ENCODE data around the gene GSC.
"Not testable (repeated sequence)": the region's sequence is repeated elsewhere in the genome, so short reads cannot be mapped to it uniquely, and the experiment has no call there.

Gene GSC

DNA sequence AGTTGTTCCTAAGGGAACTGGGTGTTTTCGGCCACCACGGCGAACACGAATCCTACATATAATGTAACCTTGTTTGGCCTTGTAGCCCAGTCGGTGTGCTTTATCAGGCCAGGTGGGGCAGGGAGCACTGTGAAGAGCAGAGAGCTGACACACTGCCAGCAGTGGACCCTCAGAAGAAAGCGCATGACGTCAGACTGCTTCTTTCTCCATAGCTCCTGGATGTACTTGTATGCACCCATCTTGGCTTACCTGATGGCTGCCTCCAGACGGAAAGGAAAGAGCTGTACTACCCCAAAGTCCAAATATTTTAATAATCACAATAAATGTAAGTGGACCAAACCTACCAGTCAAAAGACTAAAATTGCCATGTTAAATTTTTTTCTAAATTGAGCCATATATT lies 31.3 kb upstream of the GSC start:
- H3K4ac ChIP-seq (ENCODE audit: low read depth, low read length): no peak overlapping the region

DNA sequence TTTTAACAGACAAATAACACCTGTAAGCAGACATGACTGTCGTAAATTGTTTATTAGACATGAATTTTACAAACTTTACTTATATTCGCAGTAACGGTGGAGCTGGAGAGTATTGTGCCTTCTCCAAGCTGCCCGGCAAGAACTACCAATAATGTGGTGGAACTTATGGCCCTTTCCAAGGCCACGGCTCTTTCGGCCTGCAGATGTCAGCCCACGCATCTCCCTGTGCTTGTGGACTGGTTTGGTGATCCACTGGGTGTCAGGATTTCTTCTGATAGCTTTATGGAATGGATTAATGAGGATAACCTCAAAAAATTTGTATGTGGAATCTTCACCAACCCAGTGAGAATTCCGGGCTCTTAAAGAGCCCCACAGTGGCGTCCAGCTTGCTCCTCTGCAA lies 30.9 kb upstream of the GSC start:
- H3K36me3 ChIP-seq (ENCODE audit: control insufficient read depth in 1 of 2, insufficient read depth in 2 of 2, low read length in 2 of 2): not testable (repeated sequence)
- WGBS (ENCODE audit: extremely low coverage, insufficient coverage, insufficient read length): no CpG with 5 or more reads among the region's 9 CpGs

More for the DNA sequence above, 31.3 kb upstream of the GSC start:
- Histone ChIP-seq H3K23ac (ENCODE audit: low read length) (no peak overlapping the region), H2AK5ac (ENCODE audit: low read length) (no peak overlapping the region), H3K14ac (ENCODE audit: low read length) (no peak overlapping the region), H3K4me3 (ENCODE audit: low read depth, low read length) (no peak overlapping the region), H4K8ac (ENCODE audit: low read depth, low read length) (no peak overlapping the region), H2BK120ac (ENCODE audit: insufficient read depth, low read length, poor library complexity) (no peak overlapping the region), H3K9ac (ENCODE audit: low read length) (no peak overlapping the region), H2BK12ac (ENCODE audit: low read length) (no peak overlapping the region), H3K9me3 (ENCODE audit: insufficient read depth, low read depth, low read length) (no peaks in the 10 kb centered on the region), H2BK5ac (ENCODE audit: low read depth, low read length, poor library complexity) (no peak overlapping the region), H4K91ac (ENCODE audit: low read depth, low read length) (no peak overlapping the region), H3K27ac (ENCODE audit: low read depth, low read length) (no peak overlapping the region), H3K18ac (ENCODE audit: low read length) (no peak overlapping the region), H3K27me3 (ENCODE audit: insufficient read depth, low read length) (no peaks in the 10 kb centered on the region), H3K79me2 (ENCODE audit: control insufficient read depth, insufficient read depth, low read length, poor library complexity) (no peaks in the 10 kb centered on the region), H3K36me3 (ENCODE audit: control insufficient read depth in 1 of 2, insufficient read depth in 2 of 2, low read length in 2 of 2) (no peaks in the 10 kb centered on the region), H3K79me1 (ENCODE audit: low read length) (no peaks in the 10 kb centered on the region), H4K12ac (ENCODE audit: low read depth, low read length) (no peak overlapping the region), H2AFZ (ENCODE audit: insufficient read depth, low read length, poor library complexity) (no peak overlapping the region), H3K4me1 (ENCODE audit: control insufficient read depth in 1 of 2, insufficient read depth in 2 of 2, low read length in 2 of 2) (no peaks in the 10 kb centered on the region), H3K4me2 (ENCODE audit: low read length) (no peak overlapping the region)
- no CpG with 5 or more reads among the region's 8 CpGs for WGBS (ENCODE audit: extremely low coverage, insufficient coverage, insufficient read length)
- DNase-seq: no peak

DNA sequence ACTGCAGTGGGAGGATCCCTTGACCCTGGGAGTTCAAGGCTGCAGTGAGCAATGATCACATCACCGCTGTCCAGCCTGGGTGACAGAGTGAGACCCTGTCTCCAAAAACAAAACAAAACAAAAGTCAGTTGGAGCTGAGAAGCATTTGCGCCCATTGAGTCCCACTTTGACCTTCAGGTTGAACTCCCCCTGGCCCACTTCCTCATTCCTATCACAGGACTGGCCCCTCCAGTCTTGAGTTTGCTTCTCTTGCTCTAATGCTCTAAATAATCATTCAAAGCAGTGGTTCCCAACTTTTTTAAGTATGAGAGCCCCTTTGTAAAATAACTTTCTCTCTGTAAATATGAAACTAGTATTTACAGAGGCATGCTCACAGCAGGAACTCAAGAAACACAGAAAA lies 28.0 kb upstream of the GSC start:
- Histone ChIP-seq H3K9ac (ENCODE audit: low read length) (no peak overlapping the region), H3K23ac (ENCODE audit: low read length) (no peak overlapping the region), H3K79me2 (ENCODE audit: control insufficient read depth, insufficient read depth, low read length, poor library complexity) (no peaks in the 10 kb centered on the region), H3K9me3 (ENCODE audit: insufficient read depth, low read depth, low read length) (no peaks in the 10 kb centered on the region), H2BK120ac (ENCODE audit: insufficient read depth, low read length, poor library complexity) (no peak overlapping the region), H3K36me3 (ENCODE audit: control insufficient read depth in 1 of 2, insufficient read depth in 2 of 2, low read length in 2 of 2) (no peaks in the 10 kb centered on the region), H2BK5ac (ENCODE audit: low read depth, low read length, poor library complexity) (no peak overlapping the region), H3K4me3 (ENCODE audit: low read depth, low read length) (no peak overlapping the region), H4K12ac (ENCODE audit: low read depth, low read length) (no peak overlapping the region), H3K18ac (ENCODE audit: low read length) (no peak overlapping the region), H4K91ac (ENCODE audit: low read depth, low read length) (no peak overlapping the region), H3K79me1 (ENCODE audit: low read length) (no peaks in the 10 kb centered on the region), H3K4me2 (ENCODE audit: low read length) (no peak overlapping the region), H3K27ac (ENCODE audit: low read depth, low read length) (no peak overlapping the region), H2AK5ac (ENCODE audit: low read length) (no peak overlapping the region), H2BK12ac (ENCODE audit: low read length) (no peak overlapping the region), H4K8ac (ENCODE audit: low read depth, low read length) (no peak overlapping the region), H3K27me3 (ENCODE audit: insufficient read depth, low read length) (no peaks in the 10 kb centered on the region), H3K4ac (ENCODE audit: low read depth, low read length) (no peak overlapping the region), H3K4me1 (ENCODE audit: control insufficient read depth in 1 of 2, insufficient read depth in 2 of 2, low read length in 2 of 2) (no peaks in the 10 kb centered on the region), H2AFZ (ENCODE audit: insufficient read depth, low read length, poor library complexity) (no peak overlapping the region), H3K14ac (ENCODE audit: low read length) (no peak overlapping the region)
- no peak for DNase-seq
- no CpG with 5 or more reads among the region's 2 CpGs for WGBS (ENCODE audit: extremely low coverage, insufficient coverage, insufficient read length)

More for the DNA sequence above, 30.9 kb upstream of the GSC start:
- not testable (repeated sequence) for H2BK120ac ChIP-seq (ENCODE audit: insufficient read depth, low read length, poor library complexity); H3K9me3 ChIP-seq (ENCODE audit: insufficient read depth, low read depth, low read length); H4K8ac ChIP-seq (ENCODE audit: low read depth, low read length); H2AFZ ChIP-seq (ENCODE audit: insufficient read depth, low read length, poor library complexity); H3K79me1 ChIP-seq (ENCODE audit: low read length); H2AK5ac ChIP-seq (ENCODE audit: low read length); H2BK12ac ChIP-seq (ENCODE audit: low read length); H3K9ac ChIP-seq (ENCODE audit: low read length); H3K4me1 ChIP-seq (ENCODE audit: control insufficient read depth in 1 of 2, insufficient read depth in 2 of 2, low read length in 2 of 2); H3K23ac ChIP-seq (ENCODE audit: low read length); H3K18ac ChIP-seq (ENCODE audit: low read length); H4K91ac ChIP-seq (ENCODE audit: low read depth, low read length); DNase-seq; H3K27me3 ChIP-seq (ENCODE audit: insufficient read depth, low read length); H3K4me2 ChIP-seq (ENCODE audit: low read length); H2BK5ac ChIP-seq (ENCODE audit: low read depth, low read length, poor library complexity); H3K14ac ChIP-seq (ENCODE audit: low read length); H3K79me2 ChIP-seq (ENCODE audit: control insufficient read depth, insufficient read depth, low read length, poor library complexity); H3K4ac ChIP-seq (ENCODE audit: low read depth, low read length); H4K12ac ChIP-seq (ENCODE audit: low read depth, low read length); H3K4me3 ChIP-seq (ENCODE audit: low read depth, low read length); H3K27ac ChIP-seq (ENCODE audit: low read depth, low read length)

- H3K23ac ChIP-seq (ENCODE audit: low read length): no peak overlapping the region
- no peaks in the 10 kb centered on the region for H3K36me3 ChIP-seq (ENCODE audit: control insufficient read depth in 1 of 2, insufficient read depth in 2 of 2, low read length in 2 of 2)
- H2BK5ac ChIP-seq (ENCODE audit: low read depth, low read length, poor library complexity): no peak overlapping the region
- H3K27ac ChIP-seq (ENCODE audit: low read depth, low read length): no peak overlapping the region
- no peak overlapping the region for H3K4me2 ChIP-seq (ENCODE audit: low read length)
- H3K9ac ChIP-seq (ENCODE audit: low read length): no peak overlapping the region
- no peaks in the 10 kb centered on the region for H3K27me3 ChIP-seq (ENCODE audit: insufficient read depth, low read length)
- DNase-seq: no peak
- no peak overlapping the region for H3K4me3 ChIP-seq (ENCODE audit: low read depth, low read length)
- no peaks in the 10 kb centered on the region for H3K4me1 ChIP-seq (ENCODE audit: control insufficient read depth in 1 of 2, insufficient read depth in 2 of 2, low read length in 2 of 2)
- no peak overlapping the region for H3K4ac ChIP-seq (ENCODE audit: low read depth, low read length)
- H2AK5ac ChIP-seq (ENCODE audit: low read length): no peak overlapping the region
- H2BK12ac ChIP-seq (ENCODE audit: low read length): no peak overlapping the region
- H4K8ac ChIP-seq (ENCODE audit: low read depth, low read length): no peak overlapping the region
- no peak overlapping the region for H3K14ac ChIP-seq (ENCODE audit: low read length)
- no peaks in the 10 kb centered on the region for H3K79me1 ChIP-seq (ENCODE audit: low read length)
- H3K79me2 ChIP-seq (ENCODE audit: control insufficient read depth, insufficient read depth, low read length, poor library complexity): no peaks in the 10 kb centered on the region
- H2AFZ ChIP-seq (ENCODE audit: insufficient read depth, low read length, poor library complexity): no peak overlapping the region
- H3K18ac ChIP-seq (ENCODE audit: low read length): no peak overlapping the region
- H4K12ac ChIP-seq (ENCODE audit: low read depth, low read length): no peak overlapping the region
- H4K91ac ChIP-seq (ENCODE audit: low read depth, low read length): no peak overlapping the region
- H2BK120ac ChIP-seq (ENCODE audit: insufficient read depth, low read length, poor library complexity): no peak overlapping the region
- H3K9me3 ChIP-seq (ENCODE audit: insufficient read depth, low read depth, low read length): no peaks in the 10 kb centered on the region
Measured at GRCh38 chr14:94796278-94796677, 26.4 kb upstream of the GSC start.
